Hematopoietic multipotent progenitor cell treated with erythropoietin and hydrocortisone succinate and interleukin-3 and kit ligand, for 17 days (in vitro differentiated cells): Measurements from ENCODE around the gene ARG2.

Experiments used
- DNase-seq: peaks from one replicate; pipeline ENCODE4 v3.0.0-alpha.2; 2015; ENCODE audit warnings: low spot score

ARG2 gene

GRCh38 chr14:67683842-67684241 is 64.1 kb downstream of the ARG2 start:
- DNase-seq, result no peak

- no peak for DNase-seq
Measured at GRCh38 chr14:67690011-67690410, 70.3 kb downstream of the ARG2 start.

GRCh38 chr14:67694791-67695393 is 75.2 kb downstream of the ARG2 start:
- peak; percentile 87 for DNase-seq

GRCh38 chr14:67695394-67695949 is 75.8 kb downstream of the ARG2 start, which contains the start of gene RDH11:
Gene RDH11 (minus strand): TSS chr14:67695764. CDS start chr14:67695703, 61 bp downstream.
- peak; percentile 90 for DNase-seq

- no peak for DNase-seq
Measured at GRCh38 chr14:67697006-67697405, 77.3 kb downstream of the ARG2 start.

- DNase-seq, result no peak
Measured at GRCh38 chr14:67698179-67698578, 78.5 kb downstream of the ARG2 start.
